ENCODE data around the gene CACNA1I. TPM values are rescaled to one million over a fixed set of nuclear protein-coding genes. Genes with fewer than 3 reads are reported as not detected.

CACNA1I gene
- polyA plus RNA-seq, 3 donors: 0.04 TPM; not detected in 2

- H3K4me1 Mint-ChIP-seq: no peaks in the 10 kb centered on the region
- no peak overlapping the region for H3K4me2 ChIP-seq (replicated peaks; ENCODE audit: extremely low read depth, low read length, poor library complexity, severe bottlenecking)
- intact Hi-C loops (cut with micrococcal nuclease): no loop called here
- H3K9me3 ChIP-seq (replicated peaks in 1 of 2; ENCODE audit: control insufficient read depth in 1 of 2, insufficient read depth in 1 of 2, low read length in 2 of 2): no peaks in the 10 kb centered on the region
- no peaks in the 10 kb centered on the region for H3K4me1 ChIP-seq (ENCODE audit: control insufficient read depth in 1 of 2, insufficient read depth in 2 of 2, low read length in 2 of 2)
- H3K9ac ChIP-seq (ENCODE audit: insufficient read depth, low read length, poor library complexity, severe bottlenecking): no peak overlapping the region
- no peak for TF ChIP-seq CTCF (IDR thresholded peaks at IDR 0.05)
- no peak overlapping the region for H2AFZ ChIP-seq (ENCODE audit: insufficient read depth, low read depth, low read length, poor library complexity, severe bottlenecking)
- H3K36me3 ChIP-seq (replicated peaks in 1 of 2; ENCODE audit: control insufficient read depth in 1 of 2, insufficient read depth in 2 of 2, low read length in 2 of 2): no peaks in the 10 kb centered on the region
- no peak overlapping the region for H3K4me3 Mint-ChIP-seq
- H3K36me3 Mint-ChIP-seq: no peaks in the 10 kb centered on the region
- no peaks in the 10 kb centered on the region for H3K27me3 ChIP-seq (ENCODE audit: control insufficient read depth in 2 of 2, insufficient read depth in 2 of 2, low read length in 2 of 2)
- H3K4me3 ChIP-seq (replicated peaks in 1 of 3; ENCODE audit: low read depth in 2 of 3, low read length in 3 of 3): no peak overlapping the region
- 83% methylated on average over 5 of the region's 7 CpGs for WGBS (ENCODE audit: insufficient coverage)
- no peaks in the 10 kb centered on the region for H4K20me1 ChIP-seq (ENCODE audit: insufficient read depth, low read length)
- H3K27me3 Mint-ChIP-seq (ENCODE audit: low read depth in 3 of 3): peaks cover 13 to 22% (median 15%) of the 10 kb centered on the region in 3 donors
- no peak overlapping the region for H3K27ac ChIP-seq (ENCODE audit: low read depth in 1 of 2, low read length in 2 of 2)
- H3K27ac Mint-ChIP-seq: no peak overlapping the region
- DNase-seq: no peak
- peaks cover 0 to 6% (median 1%) of the 10 kb centered on the region in 7 donors for H3K9me3 Mint-ChIP-seq
- no peaks in the 10 kb centered on the region for H3K79me2 ChIP-seq (ENCODE audit: insufficient read depth, low read length)
Observed at GRCh38 chr22:39577900-39578299, 7.3 kb downstream of the CACNA1I start.

GRCh38 chr22:39580006-39580441 is 9.5 kb downstream of the CACNA1I start:
- Histone ChIP-seq H3K79me2 (ENCODE audit: insufficient read depth, low read length) (no peaks in the 10 kb centered on the region), H3K9ac (ENCODE audit: insufficient read depth, low read length, poor library complexity, severe bottlenecking) (no peak overlapping the region), H3K4me3 (replicated peaks in 1 of 3; ENCODE audit: low read depth in 2 of 3, low read length in 3 of 3) (no peak overlapping the region), H2AFZ (ENCODE audit: insufficient read depth, low read depth, low read length, poor library complexity, severe bottlenecking) (no peak overlapping the region), H3K4me1 (ENCODE audit: control insufficient read depth in 1 of 2, insufficient read depth in 2 of 2, low read length in 2 of 2) (no peaks in the 10 kb centered on the region), H3K27me3 (ENCODE audit: control insufficient read depth in 2 of 2, insufficient read depth in 2 of 2, low read length in 2 of 2) (no peaks in the 10 kb centered on the region), H3K9me3 (replicated peaks in 1 of 2; ENCODE audit: control insufficient read depth in 1 of 2, insufficient read depth in 1 of 2, low read length in 2 of 2) (no peaks in the 10 kb centered on the region), H3K36me3 (replicated peaks in 1 of 2; ENCODE audit: control insufficient read depth in 1 of 2, insufficient read depth in 2 of 2, low read length in 2 of 2) (no peaks in the 10 kb centered on the region), H3K4me2 (replicated peaks; ENCODE audit: extremely low read depth, low read length, poor library complexity, severe bottlenecking) (no peak overlapping the region), H4K20me1 (ENCODE audit: insufficient read depth, low read length) (no peaks in the 10 kb centered on the region), H3K27ac (ENCODE audit: low read depth in 1 of 2, low read length in 2 of 2) (no peak overlapping the region)
- H3K9me3 Mint-ChIP-seq: peaks cover 0 to 6% (median 3%) of the 10 kb centered on the region in 7 donors
- no peak overlapping the region for H3K4me3 Mint-ChIP-seq
- no peak for DNase-seq
- no peak for TF ChIP-seq CTCF (IDR thresholded peaks at IDR 0.05)
- H3K27me3 Mint-ChIP-seq (ENCODE audit: low read depth in 3 of 3): peaks cover 15 to 25% (median 15%) of the 10 kb centered on the region in 3 donors
- H3K36me3 Mint-ChIP-seq: no peaks in the 10 kb centered on the region
- H3K4me1 Mint-ChIP-seq: no peaks in the 10 kb centered on the region
- intact Hi-C loops (cut with micrococcal nuclease): no loop called here
- H3K27ac Mint-ChIP-seq: no peak overlapping the region
- WGBS (ENCODE audit: insufficient coverage): 80% methylated on average over 2 of the region's 5 CpGs
